ENCODE data around the gene EPB41L5. TPM values are rescaled to one million over a fixed set of nuclear protein-coding genes. Genes with fewer than 3 reads are reported as not detected.

The EPB41L5 gene
- total RNA-seq, 1 experiment from 2014 or later = 83.0 TPM

DNA sequence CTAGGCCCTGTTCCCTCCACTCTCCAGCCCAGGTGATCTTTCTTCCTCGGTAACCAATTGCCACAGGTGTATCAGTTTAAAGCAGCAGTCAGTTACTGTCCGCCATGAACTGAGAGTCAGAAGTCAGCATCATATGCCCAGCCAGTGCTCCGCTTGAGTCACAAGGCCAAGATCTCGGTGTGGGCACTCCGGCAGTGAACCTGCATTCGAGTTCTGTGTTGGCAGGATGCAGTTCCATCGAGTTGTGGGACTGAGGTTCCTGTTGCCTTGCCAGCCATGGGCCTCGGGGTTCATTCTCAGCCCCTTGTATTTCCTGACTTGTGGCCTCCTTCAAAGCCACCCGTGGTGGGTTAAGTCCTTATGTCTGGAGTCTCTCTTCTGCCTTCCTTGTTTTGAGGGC lies 213.4 kb downstream of the EPB41L5 start:
- intact Hi-C loops (cut with micrococcal nuclease; ENCODE audit: unreplicated experiment) = loop anchor here (10.0 kb wide), 1 partner anchor 238 kb away; no protein-coding TSS in a partner anchor
- Mint-ChIP-seq H3K27me3 (ENCODE audit: insufficient read depth, unreplicated experiment) (no peaks in the 10 kb centered on the region), H3K27ac (ENCODE audit: unreplicated experiment) (no peak overlapping the region), H3K4me1 (ENCODE audit: low read depth, unreplicated experiment) (peaks cover 45% of the 10 kb centered on the region), H3K9me3 (ENCODE audit: unreplicated experiment) (no peaks in the 10 kb centered on the region), H3K4me3 (ENCODE audit: unreplicated experiment) (no peak overlapping the region), H3K36me3 (ENCODE audit: insufficient read depth, unreplicated experiment) (peaks cover 16% of the 10 kb centered on the region)
- ChIA-PET CTCF (interaction anchor here (1.8 kb wide), 1 partner anchor 87 kb away, joined by 5 read pairs; no protein-coding TSS in a partner anchor), POLR2A (no interaction called here)
- peak in 1 of 2 experiments; percentile 27 for DNase-seq
- Histone ChIP-seq H3K27me3 (replicated peaks; ENCODE audit: control insufficient read depth, insufficient read depth, low read length) (no peaks in the 10 kb centered on the region), H3K36me3 (ENCODE audit: control insufficient read depth, insufficient read depth, low read length) (no peaks in the 10 kb centered on the region), H3K4me3 (ENCODE audit: low read depth, low read length) (no peak overlapping the region), H3K4me1 (peaks cover 42% of the 10 kb centered on the region), H3K9me3 (no peaks in the 10 kb centered on the region)
- TF ChIP-seq, protein P1, sequence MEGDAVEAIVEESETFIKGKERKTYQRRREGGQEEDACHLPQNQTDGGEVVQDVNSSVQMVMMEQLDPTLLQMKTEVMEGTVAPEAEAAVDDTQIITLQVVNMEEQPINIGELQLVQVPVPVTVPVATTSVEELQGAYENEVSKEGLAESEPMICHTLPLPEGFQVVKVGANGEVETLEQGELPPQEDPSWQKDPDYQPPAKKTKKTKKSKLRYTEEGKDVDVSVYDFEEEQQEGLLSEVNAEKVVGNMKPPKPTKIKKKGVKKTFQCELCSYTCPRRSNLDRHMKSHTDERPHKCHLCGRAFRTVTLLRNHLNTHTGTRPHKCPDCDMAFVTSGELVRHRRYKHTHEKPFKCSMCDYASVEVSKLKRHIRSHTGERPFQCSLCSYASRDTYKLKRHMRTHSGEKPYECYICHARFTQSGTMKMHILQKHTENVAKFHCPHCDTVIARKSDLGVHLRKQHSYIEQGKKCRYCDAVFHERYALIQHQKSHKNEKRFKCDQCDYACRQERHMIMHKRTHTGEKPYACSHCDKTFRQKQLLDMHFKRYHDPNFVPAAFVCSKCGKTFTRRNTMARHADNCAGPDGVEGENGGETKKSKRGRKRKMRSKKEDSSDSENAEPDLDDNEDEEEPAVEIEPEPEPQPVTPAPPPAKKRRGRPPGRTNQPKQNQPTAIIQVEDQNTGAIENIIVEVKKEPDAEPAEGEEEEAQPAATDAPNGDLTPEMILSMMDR (IDR thresholded peaks at IDR 0.05; ENCODE audit: insufficient read depth in 1 of 2, low read depth in 1 of 2, low read length in 1 of 2, severe bottlenecking in 1 of 2, unreplicated experiment in 1 of 2) = no peak
- BruUV-seq (replicated peaks) = no TSS peak

DNA sequence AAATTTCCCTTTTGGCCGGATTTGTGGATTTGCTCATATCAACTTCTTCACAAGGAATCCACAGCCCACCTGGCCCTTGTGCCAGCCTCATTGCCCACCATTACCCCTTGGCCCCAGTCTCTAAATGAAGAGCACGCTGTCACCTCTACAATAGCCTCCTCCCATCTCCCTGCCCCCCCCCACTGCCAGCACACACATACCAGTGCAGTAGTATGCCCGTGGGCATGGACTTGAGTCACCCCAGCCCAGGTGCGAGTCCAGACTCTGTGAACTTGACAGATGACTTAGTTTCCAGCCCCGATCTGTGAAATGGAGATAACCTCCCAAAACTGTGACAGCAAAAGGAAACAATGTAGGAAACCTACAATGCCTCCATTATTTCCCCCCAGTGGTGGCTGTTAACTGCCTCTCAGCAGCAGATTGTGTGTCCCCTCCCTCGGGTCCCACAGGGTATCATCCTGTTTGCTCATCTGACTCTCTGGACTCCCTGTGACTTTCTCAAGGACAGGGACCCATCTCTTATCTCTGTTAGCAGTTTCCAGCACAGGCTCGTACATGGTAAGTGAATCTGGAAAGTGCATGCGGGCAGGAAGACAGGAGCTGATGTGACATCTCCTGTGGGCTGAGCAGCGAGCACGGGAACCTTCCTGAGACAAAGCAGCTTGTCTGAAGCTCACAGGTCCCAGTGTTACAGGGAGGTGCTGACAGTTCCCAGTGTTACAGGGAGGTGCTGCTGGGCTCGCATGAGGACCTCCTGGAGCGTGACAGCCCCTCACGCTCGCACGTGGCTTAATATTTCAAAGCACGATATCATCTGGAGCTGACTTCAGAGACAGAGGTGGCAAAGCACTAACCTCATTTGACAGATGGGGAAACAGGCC lies 214.5 kb downstream of the EPB41L5 start:
- no peak overlapping the region for H3K27ac Mint-ChIP-seq (ENCODE audit: unreplicated experiment)
- no peak overlapping the region for H3K4me3 Mint-ChIP-seq (ENCODE audit: unreplicated experiment)
- no TSS peak for BruUV-seq (replicated peaks)
- CTCF ChIA-PET = interaction anchor here (1.8 kb wide), 1 partner anchor 86 kb away, joined by 5 read pairs; no protein-coding TSS in a partner anchor
- no peaks in the 10 kb centered on the region for H3K27me3 Mint-ChIP-seq (ENCODE audit: insufficient read depth, unreplicated experiment)
- DNase-seq = peak in 1 of 2 experiments; percentile 23
- H3K9me3 Mint-ChIP-seq (ENCODE audit: unreplicated experiment) = no peaks in the 10 kb centered on the region
- intact Hi-C loops (cut with micrococcal nuclease; ENCODE audit: unreplicated experiment) = loop anchor here (10.0 kb wide), 1 partner anchor 237 kb away; no protein-coding TSS in a partner anchor
- Histone ChIP-seq H3K9me3 (no peaks in the 10 kb centered on the region), H3K27me3 (replicated peaks; ENCODE audit: control insufficient read depth, insufficient read depth, low read length) (no peaks in the 10 kb centered on the region), H3K4me1 (peaks cover 42% of the 10 kb centered on the region), H3K4me3 (ENCODE audit: low read depth, low read length) (no peak overlapping the region), H3K36me3 (ENCODE audit: control insufficient read depth, insufficient read depth, low read length) (no peaks in the 10 kb centered on the region)
- peaks cover 10% of the 10 kb centered on the region for H3K36me3 Mint-ChIP-seq (ENCODE audit: insufficient read depth, unreplicated experiment)
- POLR2A ChIA-PET = interaction anchor here (0.7 kb wide), 1 partner anchor 25 kb away, joined by 4 read pairs; no protein-coding TSS in a partner anchor
- TF ChIP-seq, protein P1 (IDR thresholded peaks at IDR 0.05; ENCODE audit: insufficient read depth in 1 of 2, low read depth in 1 of 2, low read length in 1 of 2, severe bottlenecking in 1 of 2, unreplicated experiment in 1 of 2) = no peak
- H3K4me1 Mint-ChIP-seq (ENCODE audit: low read depth, unreplicated experiment) = peaks cover 45% of the 10 kb centered on the region

DNA sequence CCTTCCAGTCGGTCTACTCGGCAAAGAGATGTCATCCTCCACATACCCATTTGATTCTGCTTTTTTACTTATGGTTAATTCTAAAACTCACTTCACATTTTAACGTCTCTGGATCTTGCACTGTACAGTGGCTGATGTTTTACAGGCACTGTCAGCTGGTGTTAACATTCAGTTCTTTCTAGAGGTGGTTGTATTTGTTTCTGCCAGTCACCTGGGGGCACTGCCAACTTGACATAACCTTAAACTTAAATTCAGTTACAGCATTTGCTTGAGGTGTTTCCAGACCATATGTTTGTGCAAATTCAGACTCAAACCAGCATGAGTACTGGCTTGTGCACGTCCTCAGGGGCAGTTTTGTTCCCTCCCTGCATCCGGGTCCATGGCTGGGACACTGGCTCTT lies 215.6 kb downstream of the EPB41L5 start:
- ChIA-PET CTCF (no interaction called here), POLR2A (no interaction called here)
- Histone ChIP-seq H3K27me3 (replicated peaks; ENCODE audit: control insufficient read depth, insufficient read depth, low read length) (no peaks in the 10 kb centered on the region), H3K4me1 (peaks cover 42% of the 10 kb centered on the region), H3K9me3 (no peaks in the 10 kb centered on the region), H3K4me3 (ENCODE audit: low read depth, low read length) (no peak overlapping the region), H3K36me3 (ENCODE audit: control insufficient read depth, insufficient read depth, low read length) (no peaks in the 10 kb centered on the region)
- Mint-ChIP-seq H3K4me3 (ENCODE audit: unreplicated experiment) (no peak overlapping the region), H3K4me1 (ENCODE audit: low read depth, unreplicated experiment) (peaks cover 45% of the 10 kb centered on the region), H3K9me3 (ENCODE audit: unreplicated experiment) (no peaks in the 10 kb centered on the region), H3K27ac (ENCODE audit: unreplicated experiment) (no peak overlapping the region), H3K27me3 (ENCODE audit: insufficient read depth, unreplicated experiment) (no peaks in the 10 kb centered on the region), H3K36me3 (ENCODE audit: insufficient read depth, unreplicated experiment) (no peaks in the 10 kb centered on the region)
- TF ChIP-seq, protein P1 (IDR thresholded peaks at IDR 0.05; ENCODE audit: insufficient read depth in 1 of 2, low read depth in 1 of 2, low read length in 1 of 2, severe bottlenecking in 1 of 2, unreplicated experiment in 1 of 2) = no peak
- intact Hi-C loops (cut with micrococcal nuclease; ENCODE audit: unreplicated experiment) = loop anchor here (10.0 kb wide), 1 partner anchor 236 kb away; no protein-coding TSS in a partner anchor
- peak in 1 of 2 experiments; percentile 9 for DNase-seq
- no TSS peak for BruUV-seq (replicated peaks)

Other genes starting within 250 kb of the EPB41L5 start
- gene TMEM185B, start 210.3 kb downstream of the EPB41L5 start, total RNA-seq (2022) = 67.3 and 69.9 TPM in 2 replicates
- gene RALB, start 239.8 kb downstream of the EPB41L5 start, total RNA-seq (2022) = 56.5 and 59.4 TPM in 2 replicates